Measurements from ENCODE around the gene TNKS1BP1.
"Not testable (repeated sequence)": the region's sequence is repeated elsewhere in the genome, so short reads cannot be mapped to it uniquely, and the experiment has no call there.

Gene TNKS1BP1

GRCh38 chr11:57324886-57325734 is at the start of gene TNKS1BP1:
TNKS1BP1 (minus strand) TSS chr11:57324952; CDS start chr11:57321885, 3,067 bp downstream.
- peak; percentile 81 for DNase-seq (ENCODE audit: low read depth)

GRCh38 chr11:57373146-57373545 is 48.4 kb upstream of the TNKS1BP1 start:
- DNase-seq (ENCODE audit: low read depth): no peak

- DNase-seq (ENCODE audit: low read depth): no peak
Observed at GRCh38 chr11:57370941-57371340, 46.2 kb upstream of the TNKS1BP1 start.

- peak; percentile 6 for DNase-seq (ENCODE audit: low read depth)
Observed at GRCh38 chr11:57370251-57370650, 45.5 kb upstream of the TNKS1BP1 start.

GRCh38 chr11:57368845-57369232 is 44.1 kb upstream of the TNKS1BP1 start:
- no peak for DNase-seq (ENCODE audit: low read depth)

GRCh38 chr11:57368106-57368844 is 43.5 kb upstream of the TNKS1BP1 start:
- DNase-seq (ENCODE audit: low read depth): no peak

- DNase-seq (ENCODE audit: low read depth): no peak
Observed at GRCh38 chr11:57364851-57365660, 40.3 kb upstream of the TNKS1BP1 start.

GRCh38 chr11:57363131-57364080 is 38.7 kb upstream of the TNKS1BP1 start:
- DNase-seq (ENCODE audit: low read depth): no peak

GRCh38 chr11:57361926-57362325 is 37.2 kb upstream of the TNKS1BP1 start:
- no peak for DNase-seq (ENCODE audit: low read depth)

- DNase-seq (ENCODE audit: low read depth): not testable (repeated sequence)
Observed at GRCh38 chr11:57361420-57361819, 36.7 kb upstream of the TNKS1BP1 start.

- no peak for DNase-seq (ENCODE audit: low read depth)
Observed at GRCh38 chr11:57360991-57361390, 36.2 kb upstream of the TNKS1BP1 start.

- no peak for DNase-seq (ENCODE audit: low read depth)
Observed at GRCh38 chr11:57359896-57360690, 35.3 kb upstream of the TNKS1BP1 start.

GRCh38 chr11:57359396-57359795 is 34.6 kb upstream of the TNKS1BP1 start:
- DNase-seq (ENCODE audit: low read depth): no peak

- DNase-seq (ENCODE audit: low read depth): no peak
Observed at GRCh38 chr11:57358991-57359390, 34.2 kb upstream of the TNKS1BP1 start.

GRCh38 chr11:57358543-57358961 is 33.8 kb upstream of the TNKS1BP1 start:
- no peak for DNase-seq (ENCODE audit: low read depth)

GRCh38 chr11:57357856-57358255 is 33.1 kb upstream of the TNKS1BP1 start:
- no peak for DNase-seq (ENCODE audit: low read depth)

- no peak for DNase-seq (ENCODE audit: low read depth)
Observed at GRCh38 chr11:57357310-57357709, 32.6 kb upstream of the TNKS1BP1 start.

GRCh38 chr11:57356268-57356667 is 31.5 kb upstream of the TNKS1BP1 start:
- no peak for DNase-seq (ENCODE audit: low read depth)

- DNase-seq (ENCODE audit: low read depth): no peak
Observed at GRCh38 chr11:57354699-57355098, 29.9 kb upstream of the TNKS1BP1 start.

GRCh38 chr11:57353852-57354251 is 29.1 kb upstream of the TNKS1BP1 start:
- no peak for DNase-seq (ENCODE audit: low read depth)
